Measurements from ENCODE around the gene SEPTIN5.

Gene SEPTIN5

DNA sequence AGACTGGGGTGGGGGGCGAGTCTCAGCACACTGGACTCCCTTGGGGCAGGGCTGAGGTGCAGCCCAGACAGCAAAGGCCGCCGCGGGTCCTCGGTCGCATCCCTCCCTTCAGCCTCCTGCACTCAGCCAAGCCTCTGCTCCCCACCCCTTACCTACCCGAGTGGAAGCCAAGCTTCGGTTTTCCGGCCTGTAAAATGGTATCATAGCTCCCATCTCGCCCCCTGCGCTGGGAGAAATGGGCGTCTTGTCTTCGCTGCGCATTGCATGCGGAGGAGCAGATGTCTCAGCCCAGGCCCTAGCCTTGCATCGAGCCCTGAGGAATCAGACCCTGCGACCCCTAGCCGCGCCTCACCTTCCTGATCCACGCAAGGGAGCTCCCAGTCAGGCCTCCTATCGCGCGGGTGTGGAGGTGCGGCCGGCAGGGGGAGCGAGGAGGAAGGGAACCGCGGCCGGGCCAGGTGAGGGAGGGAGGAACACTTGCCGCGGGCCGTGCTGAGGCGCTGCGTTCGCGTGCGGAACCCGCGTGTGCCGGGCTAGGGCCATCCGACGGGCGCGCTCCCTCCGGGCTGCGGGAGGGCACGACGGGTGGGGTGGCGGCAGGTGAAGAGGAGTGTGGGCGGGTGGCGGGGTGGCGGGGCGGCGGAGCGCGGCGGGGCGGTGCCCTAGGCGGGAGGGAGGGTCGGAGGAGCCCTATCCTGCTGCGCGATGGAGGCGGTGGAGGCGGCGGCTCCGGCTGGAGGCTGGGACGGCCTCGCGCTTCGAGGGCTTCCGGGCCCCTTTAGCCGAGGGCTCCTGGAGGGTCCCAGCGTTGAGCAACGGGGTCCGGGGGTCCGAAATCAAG is 42.2 kb downstream of the SEPTIN5 start:
- no peaks in the 10 kb centered on the region for H3K36me3 ChIP-seq (ENCODE audit: control insufficient read depth, insufficient read depth, low read length)
- DNase-seq = peak; percentile 43 to 56 (median 46)
- peak overlapping the region; percentile 46 for H3K4me3 ChIP-seq (ENCODE audit: insufficient read depth, low read depth, low read length, poor library complexity, severe bottlenecking)
- H3K27me3 ChIP-seq (replicated peaks; ENCODE audit: control insufficient read depth, insufficient read depth, low read length, poor library complexity, severe bottlenecking) = peaks cover 44% of the 10 kb centered on the region
- H3K9me3 ChIP-seq (ENCODE audit: control insufficient read depth, low read length) = no peaks in the 10 kb centered on the region
- peaks cover 34% of the 10 kb centered on the region for H3K4me1 ChIP-seq (ENCODE audit: control insufficient read depth, insufficient read depth, low read length, poor library complexity, severe bottlenecking)
- no peak overlapping the region for H3K27ac ChIP-seq (ENCODE audit: insufficient read depth, low read length, poor library complexity, severe bottlenecking)

DNA sequence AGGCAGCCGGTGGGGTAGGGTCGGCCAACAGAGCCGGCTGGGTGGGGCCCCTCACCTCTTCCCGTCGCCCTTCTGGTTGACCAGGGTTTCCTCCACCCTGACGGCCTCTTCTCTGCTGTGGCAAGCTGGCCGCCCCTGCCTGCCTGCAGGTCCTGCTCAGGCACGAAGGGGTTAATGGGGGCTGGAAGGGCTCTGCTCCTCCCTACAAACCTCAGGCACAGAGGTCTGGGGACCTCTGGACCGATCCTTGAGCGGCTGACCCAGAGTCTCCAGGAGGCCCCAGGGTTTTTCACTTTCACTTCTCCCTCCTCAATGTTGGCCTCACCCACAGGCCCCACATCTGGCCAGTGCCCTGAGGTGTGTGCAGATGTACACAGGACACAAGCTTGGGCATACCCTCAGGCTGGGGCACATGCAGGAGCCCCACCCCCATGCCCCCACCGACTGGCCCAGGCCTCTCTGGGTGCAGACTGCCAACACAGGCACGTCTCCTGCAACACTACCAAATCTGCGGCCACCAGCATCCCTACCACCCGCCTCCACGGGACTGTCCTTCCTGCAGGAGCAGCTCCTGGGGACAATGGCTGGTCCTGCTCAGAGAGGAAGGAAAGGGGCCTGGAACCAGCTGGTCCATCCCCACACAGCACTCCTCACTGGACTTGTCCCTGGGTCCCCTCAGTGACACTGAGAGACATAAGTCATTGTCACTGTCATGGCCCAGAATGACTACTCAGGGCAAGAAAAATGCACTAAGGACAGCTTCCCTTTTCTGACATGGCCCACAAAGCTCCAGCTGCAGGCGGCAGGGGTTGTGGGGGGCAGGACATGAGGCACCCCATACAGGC is 43.1 kb downstream of the SEPTIN5 start:
- Histone ChIP-seq H3K4me3 (ENCODE audit: insufficient read depth, low read depth, low read length, poor library complexity, severe bottlenecking) (no peak overlapping the region), H3K27me3 (replicated peaks; ENCODE audit: control insufficient read depth, insufficient read depth, low read length, poor library complexity, severe bottlenecking) (peaks cover 44% of the 10 kb centered on the region)

DNA sequence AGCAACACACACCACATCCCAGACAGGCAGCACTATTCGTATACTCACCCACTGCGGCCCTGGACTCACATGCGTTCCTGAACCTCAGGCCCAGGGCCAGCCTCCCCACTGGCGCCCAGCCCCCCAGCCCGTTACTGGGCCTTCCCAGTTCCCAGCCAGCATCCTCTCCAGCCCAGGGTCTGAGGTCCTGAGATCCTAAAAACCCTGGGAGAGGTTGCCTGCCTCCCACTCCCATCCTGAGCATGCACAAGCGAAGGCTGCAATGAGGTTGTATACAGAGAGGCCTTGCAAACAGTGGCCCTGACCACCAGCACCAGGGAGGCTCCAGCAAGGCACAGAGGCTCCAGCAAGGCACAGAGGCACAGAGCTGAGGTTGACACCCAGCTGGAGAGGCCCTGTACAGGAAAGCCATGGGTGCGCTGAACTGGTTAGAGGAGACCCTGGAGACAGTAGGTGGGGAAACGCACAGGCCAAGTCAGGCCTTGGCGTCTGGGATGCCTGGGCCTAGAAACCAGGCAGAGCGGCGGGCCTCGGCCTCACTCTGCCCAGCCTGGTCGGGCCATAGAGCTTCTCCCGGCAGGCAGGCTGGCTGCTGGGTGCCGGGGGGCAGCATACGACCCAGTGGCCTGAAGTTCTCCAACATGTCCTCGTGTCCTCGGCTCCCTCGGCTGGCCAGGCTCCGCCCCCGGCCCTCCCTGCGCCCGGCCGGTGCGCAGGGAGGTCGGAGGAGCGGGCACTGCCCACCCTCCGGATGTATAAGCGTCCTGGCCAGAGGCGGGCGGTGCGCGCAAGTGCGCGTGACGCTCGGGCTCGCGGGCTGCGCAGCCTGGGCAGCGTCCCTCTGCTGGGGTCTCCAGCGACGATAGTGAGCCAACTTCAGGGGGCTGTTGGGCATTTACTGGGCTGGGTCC is 43.9 kb downstream of the SEPTIN5 start:
- no peak for DNase-seq

More for the DNA sequence above, 43.1 kb downstream of the SEPTIN5 start:
- DNase-seq = no peak
- H3K4me1 ChIP-seq (ENCODE audit: control insufficient read depth, insufficient read depth, low read length, poor library complexity, severe bottlenecking) = peaks cover 36% of the 10 kb centered on the region
- no peaks in the 10 kb centered on the region for H3K9me3 ChIP-seq (ENCODE audit: control insufficient read depth, low read length)
- H3K27ac ChIP-seq (ENCODE audit: insufficient read depth, low read length, poor library complexity, severe bottlenecking) = no peak overlapping the region
- H3K36me3 ChIP-seq (ENCODE audit: control insufficient read depth, insufficient read depth, low read length) = no peaks in the 10 kb centered on the region

DNA sequence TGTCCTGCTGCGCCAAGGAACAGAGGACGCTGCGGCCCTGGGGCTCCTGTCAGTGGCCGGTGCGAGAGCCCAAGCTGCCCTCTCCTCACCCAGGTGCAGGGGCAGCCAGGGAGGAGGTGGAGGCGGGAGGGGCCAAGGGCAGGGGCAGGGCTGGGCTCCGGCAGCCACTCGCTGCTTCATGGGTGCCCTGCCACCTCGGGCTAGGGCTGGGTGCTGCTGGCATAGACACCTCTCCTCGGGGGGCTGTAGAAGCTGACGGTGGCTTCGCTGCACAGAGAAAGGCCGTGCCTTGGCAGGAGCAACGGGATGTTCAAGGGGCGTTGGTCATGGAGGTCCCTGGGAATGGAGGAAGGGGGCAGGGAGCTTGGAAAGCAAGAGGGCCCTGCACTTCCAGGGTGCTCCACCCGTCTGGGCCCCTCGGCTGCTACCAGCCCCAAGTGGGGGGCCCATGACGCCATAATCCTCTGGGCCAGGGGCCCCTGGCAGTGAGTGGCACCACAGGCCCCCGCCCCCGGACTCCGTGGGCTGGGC is 44.7 kb downstream of the SEPTIN5 start:
- no peak overlapping the region for H3K4me3 ChIP-seq (ENCODE audit: insufficient read depth, low read depth, low read length, poor library complexity, severe bottlenecking)
- H3K27me3 ChIP-seq (replicated peaks; ENCODE audit: control insufficient read depth, insufficient read depth, low read length, poor library complexity, severe bottlenecking) = peaks cover 44% of the 10 kb centered on the region

More for the DNA sequence above, 43.9 kb downstream of the SEPTIN5 start:
- H3K36me3 ChIP-seq (ENCODE audit: control insufficient read depth, insufficient read depth, low read length) = no peaks in the 10 kb centered on the region
- H3K27ac ChIP-seq (ENCODE audit: insufficient read depth, low read length, poor library complexity, severe bottlenecking) = no peak overlapping the region
- H3K9me3 ChIP-seq (ENCODE audit: control insufficient read depth, low read length) = no peaks in the 10 kb centered on the region
- no peak overlapping the region for H3K4me3 ChIP-seq (ENCODE audit: insufficient read depth, low read depth, low read length, poor library complexity, severe bottlenecking)
- peaks cover 44% of the 10 kb centered on the region for H3K27me3 ChIP-seq (replicated peaks; ENCODE audit: control insufficient read depth, insufficient read depth, low read length, poor library complexity, severe bottlenecking)
- peaks cover 36% of the 10 kb centered on the region for H3K4me1 ChIP-seq (ENCODE audit: control insufficient read depth, insufficient read depth, low read length, poor library complexity, severe bottlenecking)

DNA sequence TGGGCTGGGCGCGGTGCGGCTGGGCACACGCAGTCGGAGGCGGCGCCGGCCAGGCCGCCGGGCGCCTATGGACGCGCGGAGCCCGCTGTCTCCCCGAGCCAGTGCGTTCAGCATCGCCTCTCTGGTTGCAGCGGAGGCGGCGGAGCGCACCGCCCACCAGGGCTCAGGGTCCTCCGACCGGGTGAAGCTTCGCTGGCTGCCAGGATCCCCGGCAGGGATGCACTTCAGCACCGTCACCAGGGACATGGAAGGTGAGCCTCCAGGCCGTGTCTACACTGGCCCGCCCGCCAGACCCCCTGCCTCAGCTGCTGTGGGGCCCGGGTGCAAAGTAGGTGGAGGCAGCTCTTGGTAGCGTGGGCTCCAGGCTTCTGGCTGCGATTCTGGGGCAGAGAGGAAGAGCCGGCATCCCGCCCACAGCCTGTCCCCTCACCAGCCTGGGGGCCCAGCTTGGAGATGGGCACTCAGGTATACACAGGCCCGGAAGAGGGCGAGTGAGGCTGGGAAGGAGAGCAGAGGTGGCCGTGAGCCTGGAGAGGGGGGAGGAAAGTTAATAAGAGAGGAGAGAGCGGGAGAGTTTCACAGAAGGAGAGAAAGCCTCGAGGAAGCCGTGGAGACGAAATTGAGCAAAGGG is 45.2 kb downstream of the SEPTIN5 start:
- no peak for DNase-seq
- no peaks in the 10 kb centered on the region for H3K9me3 ChIP-seq (ENCODE audit: control insufficient read depth, low read length)
- H3K36me3 ChIP-seq (ENCODE audit: control insufficient read depth, insufficient read depth, low read length) = no peaks in the 10 kb centered on the region
- H3K4me3 ChIP-seq (ENCODE audit: insufficient read depth, low read depth, low read length, poor library complexity, severe bottlenecking) = peak overlapping the region; percentile 32
- H3K27me3 ChIP-seq (replicated peaks; ENCODE audit: control insufficient read depth, insufficient read depth, low read length, poor library complexity, severe bottlenecking) = peaks cover 46% of the 10 kb centered on the region
- no peak overlapping the region for H3K27ac ChIP-seq (ENCODE audit: insufficient read depth, low read length, poor library complexity, severe bottlenecking)
- H3K4me1 ChIP-seq (ENCODE audit: control insufficient read depth, insufficient read depth, low read length, poor library complexity, severe bottlenecking) = peaks cover 36% of the 10 kb centered on the region

More for the DNA sequence above, 44.7 kb downstream of the SEPTIN5 start:
- Histone ChIP-seq H3K4me1 (ENCODE audit: control insufficient read depth, insufficient read depth, low read length, poor library complexity, severe bottlenecking) (peaks cover 36% of the 10 kb centered on the region), H3K27ac (ENCODE audit: insufficient read depth, low read length, poor library complexity, severe bottlenecking) (no peak overlapping the region), H3K36me3 (ENCODE audit: control insufficient read depth, insufficient read depth, low read length) (no peaks in the 10 kb centered on the region), H3K9me3 (ENCODE audit: control insufficient read depth, low read length) (no peaks in the 10 kb centered on the region)
- DNase-seq = no peak

DNA sequence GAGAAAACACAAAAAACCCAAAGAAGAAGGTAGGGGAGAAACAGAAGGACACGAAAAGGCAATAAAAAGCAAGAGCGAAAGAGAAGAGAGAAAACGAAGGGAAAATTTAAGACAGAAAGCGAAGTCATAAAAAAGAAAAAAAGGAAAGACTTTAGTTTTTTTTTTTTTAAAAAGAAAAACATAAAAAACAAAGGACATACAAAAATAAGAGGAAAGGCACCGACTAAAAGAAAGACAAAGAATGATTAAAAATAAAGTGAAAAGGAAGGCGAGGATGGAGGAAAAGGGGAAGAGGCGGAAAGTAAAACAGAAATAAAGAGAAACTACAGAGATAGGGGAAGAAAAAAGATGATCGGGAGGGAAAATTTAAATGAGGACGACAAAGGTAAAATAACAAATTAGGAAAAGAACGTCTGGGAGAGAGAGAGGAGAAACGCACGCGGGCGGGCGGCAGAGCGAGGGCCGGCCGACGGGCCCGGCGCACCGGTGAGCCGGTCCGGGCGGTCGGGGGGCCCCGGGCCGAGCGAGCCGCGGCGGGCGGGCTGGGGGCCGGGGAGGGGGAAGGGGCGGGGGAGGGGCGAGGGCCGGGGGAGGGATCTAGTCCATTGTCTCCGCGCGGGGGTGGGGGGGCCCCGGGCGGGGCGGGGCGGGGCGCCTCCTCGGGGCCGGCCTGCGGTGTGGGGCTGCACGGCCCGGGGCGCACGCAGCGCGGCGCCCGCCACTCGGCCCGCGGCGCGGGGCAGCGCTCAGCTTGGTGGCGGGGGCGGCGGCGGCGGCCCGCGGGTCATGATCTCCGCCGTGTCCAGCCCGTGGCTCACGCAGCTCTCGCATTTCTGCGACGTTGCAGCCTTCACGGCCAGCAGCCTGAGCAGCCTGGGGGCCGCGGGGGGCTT is 46.0 kb downstream of the SEPTIN5 start, which contains the start of gene TBX1:
Gene TBX1 (plus strand): TSS at position 721 of the 893 bp plus-strand sequence. CDS start 66 bp downstream, at position 787.
- peaks cover 36% of the 10 kb centered on the region for H3K4me1 ChIP-seq (ENCODE audit: control insufficient read depth, insufficient read depth, low read length, poor library complexity, severe bottlenecking)
- DNase-seq = no peak
- H3K36me3 ChIP-seq (ENCODE audit: control insufficient read depth, insufficient read depth, low read length) = no peaks in the 10 kb centered on the region
- no peak within 1 kb of the TSS for H3K27ac ChIP-seq (ENCODE audit: insufficient read depth, low read length, poor library complexity, severe bottlenecking)
- H3K4me3 ChIP-seq (ENCODE audit: insufficient read depth, low read depth, low read length, poor library complexity, severe bottlenecking) = peak within 1 kb of the TSS; percentile 32
- peaks cover 46% of the 10 kb centered on the region for H3K27me3 ChIP-seq (replicated peaks; ENCODE audit: control insufficient read depth, insufficient read depth, low read length, poor library complexity, severe bottlenecking)
- H3K9me3 ChIP-seq (ENCODE audit: control insufficient read depth, low read length) = no peaks in the 10 kb centered on the region

DNA sequence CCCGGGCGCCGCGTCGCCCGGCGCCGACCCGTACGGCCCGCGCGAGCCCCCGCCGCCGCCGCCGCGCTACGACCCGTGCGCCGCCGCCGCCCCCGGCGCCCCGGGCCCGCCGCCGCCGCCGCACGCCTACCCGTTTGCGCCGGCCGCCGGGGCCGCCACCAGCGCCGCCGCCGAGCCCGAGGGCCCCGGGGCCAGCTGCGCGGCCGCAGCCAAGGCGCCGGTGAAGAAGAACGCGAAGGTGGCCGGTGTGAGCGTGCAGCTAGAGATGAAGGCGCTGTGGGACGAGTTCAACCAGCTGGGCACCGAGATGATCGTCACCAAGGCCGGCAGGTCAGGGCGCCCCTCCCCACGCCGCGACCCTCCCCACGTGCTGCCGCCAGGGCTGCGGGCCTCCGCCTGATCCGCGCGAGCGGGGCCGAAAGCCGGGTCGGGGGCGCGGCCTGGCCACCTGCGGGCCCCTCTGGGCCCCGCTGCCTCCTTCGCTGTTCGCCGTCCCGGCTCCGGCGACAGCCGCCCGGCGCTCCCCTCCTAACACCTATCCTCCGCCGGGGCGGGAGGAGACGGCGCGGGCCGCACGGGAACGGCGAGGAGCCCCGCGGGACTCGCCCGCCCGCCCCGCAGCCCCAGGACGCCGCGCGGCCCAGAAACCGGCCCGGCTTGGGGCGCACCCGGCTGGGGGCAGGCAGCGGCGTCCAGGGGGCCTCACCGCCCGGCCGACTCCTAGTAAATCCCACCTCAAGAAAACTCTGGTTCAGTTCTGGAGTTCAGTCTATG is 46.8 kb downstream of the SEPTIN5 start:
- H3K4me3 ChIP-seq (ENCODE audit: insufficient read depth, low read depth, low read length, poor library complexity, severe bottlenecking) = no peak overlapping the region
- DNase-seq = no peak
- H3K27ac ChIP-seq (ENCODE audit: insufficient read depth, low read length, poor library complexity, severe bottlenecking) = no peak overlapping the region
- no peaks in the 10 kb centered on the region for H3K36me3 ChIP-seq (ENCODE audit: control insufficient read depth, insufficient read depth, low read length)
- no peaks in the 10 kb centered on the region for H3K9me3 ChIP-seq (ENCODE audit: control insufficient read depth, low read length)
- H3K4me1 ChIP-seq (ENCODE audit: control insufficient read depth, insufficient read depth, low read length, poor library complexity, severe bottlenecking) = peaks cover 32% of the 10 kb centered on the region
- peaks cover 39% of the 10 kb centered on the region for H3K27me3 ChIP-seq (replicated peaks; ENCODE audit: control insufficient read depth, insufficient read depth, low read length, poor library complexity, severe bottlenecking)
